SK-N-DZ (cell line): Measurements from ENCODE around the gene SERPINB8. TPM values are rescaled to one million over a fixed set of nuclear protein-coding genes. Genes with fewer than 3 reads are reported as not detected.
A peak's percentile ranks its signal among the peaks of the same experiment; 100 is the strongest.
"Not testable (repeated sequence)": the region's sequence is repeated elsewhere in the genome, so short reads cannot be mapped to it uniquely, and the experiment has no call there.

Experiments
- DNase-seq: peaks from one replicate; pipeline ENCODE4 v3.0.0-alpha.2; 2015; ENCODE audit warnings: low spot score
- polyA plus RNA-seq, 2 experiments: library from polyadenylated mRNA; depleted of rRNA; stranded (reverse); fragments of >200 nt; gene quantifications; 2 replicates each; pipeline ENCODE4 v1.2.3, GENCODE V29; 2014

The SERPINB8 gene
- polyA plus RNA-seq (2014; cell fraction: cytosol; rRNA removed), result 0.02 TPM in 1 of 2 replicates, not detected in the other
- not detected in 2 replicates for polyA plus RNA-seq (2014; cell fraction: nucleus; rRNA removed)

GRCh38 chr18:63969942-63970808 is at the start of gene SERPINB8:
Gene SERPINB8, plus strand, starts transcription at chr18:63970081. Its CDS starts 8,228 bp downstream, at chr18:63978309.
- peak; percentile 77 for DNase-seq

- no peak for DNase-seq
These were observed 47.8 kb upstream of the SERPINB8 start for GRCh38 chr18:63922049-63922448.

GRCh38 chr18:63924551-63924950 is 45.3 kb upstream of the SERPINB8 start:
- DNase-seq, result no peak

GRCh38 chr18:63928331-63928730 is 41.5 kb upstream of the SERPINB8 start:
- no peak for DNase-seq

- not testable (repeated sequence) for DNase-seq
These were observed 40.5 kb upstream of the SERPINB8 start for GRCh38 chr18:63929369-63929768.

GRCh38 chr18:63930773-63931354 is 39.0 kb upstream of the SERPINB8 start:
- no peak for DNase-seq

GRCh38 chr18:63936156-63936931 is 33.5 kb upstream of the SERPINB8 start:
- DNase-seq, result peak; percentile 55

- DNase-seq, result no peak
These were observed 32.9 kb upstream of the SERPINB8 start for GRCh38 chr18:63936932-63937393.

GRCh38 chr18:63940008-63940407 is 29.9 kb upstream of the SERPINB8 start:
- no peak for DNase-seq

GRCh38 chr18:63940543-63941050 is 29.3 kb upstream of the SERPINB8 start:
- not testable (repeated sequence) for DNase-seq

- DNase-seq, result no peak
These were observed 22.7 kb upstream of the SERPINB8 start for GRCh38 chr18:63947051-63947790.

GRCh38 chr18:63949068-63949737 is 20.7 kb upstream of the SERPINB8 start, which contains the start of gene HMSD:
Gene HMSD, plus strand, starts transcription at chr18:63949301. Its CDS starts 4,155 bp downstream, at chr18:63953456.
- no peak for DNase-seq

GRCh38 chr18:63951302-63951705 is 18.6 kb upstream of the SERPINB8 start:
- no peak for DNase-seq

GRCh38 chr18:63953811-63954210 is 16.1 kb upstream of the SERPINB8 start:
- no peak for DNase-seq

GRCh38 chr18:63956755-63957154 is 13.1 kb upstream of the SERPINB8 start:
- no peak for DNase-seq

GRCh38 chr18:63960891-63961290 is 9.0 kb upstream of the SERPINB8 start:
- DNase-seq, result no peak

- DNase-seq, result no peak
These were observed 8.4 kb upstream of the SERPINB8 start for GRCh38 chr18:63961435-63961980.

GRCh38 chr18:63962137-63962536 is 7.7 kb upstream of the SERPINB8 start:
- DNase-seq, result no peak

GRCh38 chr18:63963615-63964256 is 6.1 kb upstream of the SERPINB8 start:
- DNase-seq, result no peak
